Epithelial cell of esophagus (primary cell): ENCODE measurements around the gene ACOT9.
A peak's percentile ranks its signal among the peaks of the same experiment; 100 is the strongest.
"Not testable (repeated sequence)": the region's sequence is repeated elsewhere in the genome, so short reads cannot be mapped to it uniquely, and the experiment has no call there.

ENCODE experiments used
- DNase-seq: peaks from one replicate; pipeline ENCODE4 v3.0.0; 2010; ENCODE audit warnings: low read depth
- H3K4me3 ChIP-seq: 2 replicates; pipeline ENCODE4 v1.5.1; 2011; ENCODE audit warnings: mild to moderate bottlenecking, low read length, control low read depth
- TF ChIP-seq, protein P1 (sequence below): IDR thresholded peaks from 2 replicates; pipeline ENCODE4 v1.5.1; 2011; ENCODE audit warnings: low read depth, mild to moderate bottlenecking, low read length, control low read depth, inconsistent platforms; ENCODE audit not compliant: insufficient read depth; ENCODE audit errors: missing control alignments

The ACOT9 gene

DNA sequence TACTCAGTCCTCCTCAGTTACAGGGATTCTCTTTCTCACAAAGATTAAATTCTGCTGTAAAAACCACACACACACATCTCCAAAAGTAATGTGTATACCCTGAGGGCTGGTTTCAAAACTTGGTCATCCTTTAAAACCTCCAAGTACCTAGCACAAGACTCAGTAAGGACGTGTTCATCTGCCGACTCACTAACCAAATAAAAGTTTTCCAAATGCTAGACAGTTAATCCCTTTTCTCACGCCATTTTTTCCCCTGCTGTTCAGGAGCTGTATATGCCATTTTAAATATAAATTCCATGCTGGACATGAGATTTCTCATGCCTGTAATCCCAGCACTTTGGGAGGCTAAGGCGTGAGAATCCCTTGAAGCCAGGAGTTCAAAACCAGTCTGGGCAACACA is 35.9 kb upstream of the ACOT9 start:
- TF ChIP-seq, protein P1, sequence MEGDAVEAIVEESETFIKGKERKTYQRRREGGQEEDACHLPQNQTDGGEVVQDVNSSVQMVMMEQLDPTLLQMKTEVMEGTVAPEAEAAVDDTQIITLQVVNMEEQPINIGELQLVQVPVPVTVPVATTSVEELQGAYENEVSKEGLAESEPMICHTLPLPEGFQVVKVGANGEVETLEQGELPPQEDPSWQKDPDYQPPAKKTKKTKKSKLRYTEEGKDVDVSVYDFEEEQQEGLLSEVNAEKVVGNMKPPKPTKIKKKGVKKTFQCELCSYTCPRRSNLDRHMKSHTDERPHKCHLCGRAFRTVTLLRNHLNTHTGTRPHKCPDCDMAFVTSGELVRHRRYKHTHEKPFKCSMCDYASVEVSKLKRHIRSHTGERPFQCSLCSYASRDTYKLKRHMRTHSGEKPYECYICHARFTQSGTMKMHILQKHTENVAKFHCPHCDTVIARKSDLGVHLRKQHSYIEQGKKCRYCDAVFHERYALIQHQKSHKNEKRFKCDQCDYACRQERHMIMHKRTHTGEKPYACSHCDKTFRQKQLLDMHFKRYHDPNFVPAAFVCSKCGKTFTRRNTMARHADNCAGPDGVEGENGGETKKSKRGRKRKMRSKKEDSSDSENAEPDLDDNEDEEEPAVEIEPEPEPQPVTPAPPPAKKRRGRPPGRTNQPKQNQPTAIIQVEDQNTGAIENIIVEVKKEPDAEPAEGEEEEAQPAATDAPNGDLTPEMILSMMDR, result no peak
- DNase-seq, result peak; percentile 89
- H3K4me3 ChIP-seq, result no peak overlapping the region

DNA sequence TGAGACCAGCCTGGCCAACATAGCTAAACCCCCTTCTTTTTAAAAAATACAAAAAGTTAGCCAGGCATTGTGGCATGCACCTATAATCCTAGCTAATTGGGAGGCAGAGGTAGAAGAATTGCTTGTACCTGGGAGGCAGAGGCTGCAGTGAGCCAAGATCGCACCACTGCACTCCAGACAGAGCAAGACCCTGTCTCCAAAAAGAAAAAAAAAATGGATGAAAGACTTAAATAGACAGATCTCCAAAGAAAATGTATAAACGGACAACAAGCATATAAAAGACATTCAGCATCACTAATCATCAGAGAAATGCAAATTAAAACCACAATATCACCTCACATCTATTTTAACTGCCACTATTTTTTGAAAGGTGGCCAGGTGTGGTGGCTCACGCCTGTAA is 33.3 kb upstream of the ACOT9 start:
- TF ChIP-seq, protein P1, result no peak
- no peak overlapping the region for H3K4me3 ChIP-seq
- no peak for DNase-seq

DNA sequence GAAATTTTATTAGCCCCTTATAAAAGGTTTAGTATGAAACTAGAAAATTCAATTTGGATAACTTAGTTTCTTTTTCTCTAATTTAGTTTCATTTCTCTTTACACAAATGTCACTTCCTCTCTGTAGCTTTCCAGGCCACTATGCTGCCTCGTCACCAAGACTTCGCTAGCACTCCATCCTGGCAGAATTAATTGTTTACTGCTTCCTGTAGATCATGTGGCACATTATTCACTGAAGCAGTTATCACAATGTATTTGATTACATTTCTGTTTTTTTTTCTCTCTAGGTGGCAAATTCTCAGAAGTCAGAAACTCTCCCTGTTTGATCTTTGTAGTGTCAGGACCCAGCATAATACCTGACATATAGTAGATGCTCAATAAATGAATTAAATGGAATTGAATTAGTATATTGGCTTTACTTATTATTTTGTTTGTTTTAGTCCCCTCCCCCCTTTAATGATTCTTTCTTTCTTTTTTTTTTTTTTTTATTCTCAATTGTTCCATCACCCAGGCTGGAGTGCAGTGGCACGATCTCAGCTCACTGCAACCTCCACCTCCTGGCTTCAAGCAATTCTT is 30.6 kb upstream of the ACOT9 start:
- no peak for DNase-seq

DNA sequence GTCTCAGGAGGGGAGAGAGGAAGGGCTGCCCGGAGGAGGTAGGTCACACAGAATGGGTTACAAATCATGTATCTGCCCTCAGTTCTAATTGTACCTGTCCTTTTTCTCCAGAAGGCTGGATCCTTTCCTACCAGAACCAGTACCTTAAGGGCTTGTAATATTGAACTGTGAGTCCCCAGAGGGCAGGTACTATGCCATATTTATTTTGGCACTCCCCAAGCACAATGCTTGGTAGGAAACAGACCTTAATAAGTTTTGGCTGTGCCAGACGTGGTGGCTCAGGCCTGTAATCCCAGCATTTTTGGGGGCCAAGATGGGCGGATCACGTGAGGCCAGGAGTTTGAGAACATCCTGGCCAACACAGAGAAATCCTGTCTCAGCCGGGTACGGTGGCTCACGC is 28.0 kb upstream of the ACOT9 start:
- not testable (repeated sequence) for DNase-seq, H3K4me3 ChIP-seq

More for the DNA sequence above, 30.6 kb upstream of the ACOT9 start:
- H3K4me3 ChIP-seq, result no peak overlapping the region
- TF ChIP-seq, protein P1, result no peak

DNA sequence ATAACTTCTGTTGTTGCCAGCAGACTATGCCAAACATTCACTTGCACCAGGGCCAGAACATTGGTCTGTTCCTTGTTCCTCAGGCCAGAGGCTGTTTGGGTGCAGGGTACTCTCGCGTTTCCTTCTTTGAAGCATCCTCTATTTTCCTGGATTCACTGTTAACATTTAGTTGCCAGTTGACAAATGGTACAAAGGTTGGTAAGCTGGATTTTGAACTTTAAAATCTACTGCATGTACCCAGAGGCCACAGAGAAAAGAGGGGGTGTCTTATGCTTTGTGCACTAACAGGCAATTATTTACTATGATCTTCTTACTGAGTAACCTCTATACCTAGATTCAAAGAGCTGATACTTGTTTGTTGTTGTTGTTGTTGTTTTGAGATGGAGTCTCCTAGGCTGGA is 27.1 kb upstream of the ACOT9 start:
- DNase-seq, result no peak
- TF ChIP-seq, protein P1, result no peak
- H3K4me3 ChIP-seq, result no peak overlapping the region

DNA sequence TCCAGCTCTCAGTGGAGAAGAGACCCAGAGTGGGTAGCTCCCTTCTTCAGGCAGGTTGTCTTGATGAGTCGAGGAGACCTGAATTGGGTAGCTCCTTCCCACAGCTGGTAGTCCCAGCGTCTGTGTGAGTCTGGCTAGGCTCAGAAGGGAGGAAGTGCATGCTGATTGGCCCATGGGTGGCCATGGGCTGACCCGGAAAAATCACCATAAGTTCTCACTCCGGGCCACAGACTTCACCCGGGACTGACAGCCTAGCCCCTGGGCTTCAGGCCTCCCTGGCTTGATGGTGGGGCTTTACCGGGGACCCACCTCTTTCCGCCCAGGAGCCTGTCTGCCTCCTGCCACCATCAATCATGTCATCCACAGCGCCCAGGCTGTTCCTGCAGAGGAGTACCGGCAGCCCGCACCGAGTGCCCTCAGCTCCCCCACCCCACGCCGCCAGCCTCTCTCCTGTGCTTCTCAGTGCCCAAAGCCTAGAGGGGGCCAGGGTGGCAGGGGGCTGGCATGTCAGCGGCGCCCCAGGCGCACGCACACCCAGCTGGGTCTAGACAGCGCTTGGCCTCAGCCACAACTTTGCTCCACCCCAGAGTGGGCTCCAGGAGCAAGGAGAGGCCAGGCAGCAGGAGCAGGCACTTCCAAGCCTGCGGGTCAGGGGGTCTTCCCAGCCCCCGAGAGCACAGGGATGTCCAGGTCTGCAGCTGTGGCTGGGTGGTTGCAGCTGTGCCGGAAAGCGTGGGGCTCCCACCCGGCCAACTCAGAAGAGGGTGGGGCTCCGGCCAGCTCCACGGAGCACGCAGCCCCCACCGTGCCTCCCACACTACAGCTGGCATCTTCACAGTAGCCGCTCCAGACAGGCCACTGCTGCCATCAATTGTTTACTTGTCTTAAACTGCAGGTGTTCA is 23.8 kb upstream of the ACOT9 start:
- DNase-seq, result no peak
- no peak overlapping the region for H3K4me3 ChIP-seq
- TF ChIP-seq, protein P1, result no peak

DNA sequence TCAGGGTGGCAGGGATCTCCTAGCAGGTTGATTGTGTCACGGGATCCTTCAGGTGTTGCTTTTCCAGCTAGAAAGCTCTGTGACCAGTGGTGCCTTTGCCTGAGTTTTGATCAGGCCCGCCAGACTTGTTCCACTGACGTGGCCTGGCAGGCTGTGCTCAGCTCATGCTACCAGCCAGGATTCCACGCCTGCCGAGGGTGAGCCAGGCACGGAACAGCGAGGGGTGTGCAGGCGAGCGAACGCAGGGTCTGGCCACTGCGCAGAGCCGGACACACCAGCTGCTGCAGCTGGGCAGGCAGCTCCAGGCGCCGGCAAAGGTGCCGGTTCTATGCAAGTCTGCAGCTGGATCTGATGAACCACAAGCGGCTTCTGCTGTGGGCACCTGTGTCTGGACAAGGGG is 22.8 kb upstream of the ACOT9 start:
- DNase-seq, result no peak
- TF ChIP-seq, protein P1, result no peak
- H3K4me3 ChIP-seq, result no peak overlapping the region
